HG03457 (cell line): ENCODE measurements around the gene CHAD.
"Not testable (repeated sequence)": the region's sequence is repeated elsewhere in the genome, so short reads cannot be mapped to it uniquely, and the experiment has no call there.

ENCODE experiments used
- ATAC-seq: cut with Tn5 transposase; IDR thresholded peaks from one replicate; pipeline ENCODE4 v1.9.1; 2021; ENCODE audit warnings: moderate number of reproducible peaks; ENCODE audit not compliant: unreplicated experiment

The CHAD gene

GRCh38 chr17:50430821-50431618 lies 37.7 kb downstream of the CHAD start:
- ATAC-seq, result no peak

GRCh38 chr17:50429793-50430192 lies 38.9 kb downstream of the CHAD start:
- no peak for ATAC-seq

- no peak for ATAC-seq
Measured at GRCh38 chr17:50428831-50429424, 39.8 kb downstream of the CHAD start.

- ATAC-seq, result not testable (repeated sequence)
Measured at GRCh38 chr17:50428126-50428525, 40.6 kb downstream of the CHAD start.

GRCh38 chr17:50426814-50427787 lies 41.6 kb downstream of the CHAD start:
- no peak for ATAC-seq

GRCh38 chr17:50426472-50426782 lies 42.3 kb downstream of the CHAD start:
- no peak for ATAC-seq

GRCh38 chr17:50425682-50426471 lies 42.8 kb downstream of the CHAD start, which contains the start of gene ACSF2:
ACSF2 (plus strand) TSS chr17:50426218; CDS start chr17:50426262, 44 bp downstream.
- ATAC-seq, result no peak

- no peak for ATAC-seq
Measured at GRCh38 chr17:50424996-50425681, 43.5 kb downstream of the CHAD start.

GRCh38 chr17:50424246-50424995 lies 44.3 kb downstream of the CHAD start:
- ATAC-seq, result no peak

GRCh38 chr17:50423553-50424159 lies 45.0 kb downstream of the CHAD start:
- no peak for ATAC-seq

GRCh38 chr17:50422738-50423137 lies 45.9 kb downstream of the CHAD start:
- ATAC-seq, result no peak

- ATAC-seq, result no peak
Measured at GRCh38 chr17:50421308-50422051, 47.2 kb downstream of the CHAD start.

GRCh38 chr17:50420419-50421112 lies 48.1 kb downstream of the CHAD start:
- no peak for ATAC-seq

GRCh38 chr17:50419577-50419976 lies 49.1 kb downstream of the CHAD start:
- ATAC-seq, result not testable (repeated sequence)

GRCh38 chr17:50414808-50415207 lies 53.9 kb downstream of the CHAD start:
- ATAC-seq, result no peak
